CD14-positive monocyte (primary cell): Measurements from ENCODE around the gene BACE1-AS. TPM values are rescaled to one million over a fixed set of nuclear protein-coding genes. Genes with fewer than 3 reads are reported as not detected.

Experiments used
- DNase-seq, 3 donors: peaks; one replicate each; pipeline ENCODE4 v3.0.0-alpha.2; 2011 to 2022
- H2AFZ ChIP-seq: 2 replicates; pipeline ENCODE4 v1.6.0; 2012; ENCODE audit warnings: mild to moderate bottlenecking, low read depth, low read length, inconsistent platforms; ENCODE audit not compliant: insufficient read depth, poor library complexity, severe bottlenecking
- H3K27ac ChIP-seq, 2 donors: 1 replicate in 1 of 2; 2 replicates in 1 of 2; pipeline ENCODE4 v1.5.1; 2012 to 2013; ENCODE audit warnings: low read length in 2 of 2, control low read depth in 1 of 2, inconsistent platforms in 1 of 2, low read depth in 1 of 2, mild to moderate bottlenecking in 1 of 2
- H3K27me3 ChIP-seq, 2 donors: one replicate each; pipeline versions ENCODE4 v1.6.0 to v1.6.1; 2011 to 2013; ENCODE audit warnings: low read length in 2 of 2; ENCODE audit not compliant: control insufficient read depth in 2 of 2, insufficient read depth in 2 of 2
- H3K36me3 ChIP-seq, 2 donors: replicated peaks in 1 of 2; 1 replicate in 1 of 2; 2 replicates in 1 of 2; pipeline versions ENCODE4 v1.5.1 to v1.6.1; 2012 to 2013; ENCODE audit warnings: low read length in 2 of 2, control low read depth in 1 of 2, inconsistent platforms in 1 of 2, mild to moderate bottlenecking in 1 of 2; ENCODE audit not compliant: insufficient read depth in 2 of 2, control insufficient read depth in 1 of 2
- H3K4me1 ChIP-seq, 2 donors: 1 replicate in 1 of 2; 2 replicates in 1 of 2; pipeline versions ENCODE4 v1.5.1 to v1.6.1; 2012 to 2013; ENCODE audit warnings: low read length in 2 of 2, control low read depth in 1 of 2, inconsistent platforms in 1 of 2, mild to moderate bottlenecking in 1 of 2, moderate library complexity in 1 of 2; ENCODE audit not compliant: insufficient read depth in 2 of 2, control insufficient read depth in 1 of 2
- H3K4me2 ChIP-seq: replicated peaks from 2 replicates; pipeline ENCODE3; 2012; ENCODE audit warnings: low read length, moderate library complexity, mild to moderate bottlenecking; ENCODE audit not compliant: poor library complexity, severe bottlenecking; ENCODE audit errors: extremely low read depth
- H3K4me3 ChIP-seq, 3 experiments: fragments of 200-600 bp in 1 of 3; sonication (generic) in 1 of 3; replicated peaks in 1 of 3; 1 replicate in 2 of 3; 2 replicates in 1 of 3; pipeline ENCODE4 v1.5.1; 2011 to 2013; ENCODE audit warnings: low read length in 3 of 3, mild to moderate bottlenecking in 3 of 3, control low read depth in 2 of 3, low read depth in 2 of 3, inconsistent platforms in 1 of 3, moderate library complexity in 1 of 3
- H3K79me2 ChIP-seq: 2 replicates; pipeline ENCODE4 v1.6.0; 2012; ENCODE audit warnings: mild to moderate bottlenecking, control low read depth, inconsistent platforms, low read length, moderate library complexity; ENCODE audit not compliant: insufficient read depth
- H3K9ac ChIP-seq: 2 replicates; pipeline ENCODE4 v1.6.0; 2017; ENCODE audit warnings: low read length, mild to moderate bottlenecking; ENCODE audit not compliant: insufficient read depth, poor library complexity, severe bottlenecking
- H3K9me3 ChIP-seq, 2 donors: replicated peaks in 1 of 2; 1 replicate in 1 of 2; 2 replicates in 1 of 2; pipeline versions ENCODE4 v1.5.1 to v1.6.1; 2012 to 2013; ENCODE audit warnings: low read length in 2 of 2, control low read depth in 1 of 2; ENCODE audit not compliant: control insufficient read depth in 1 of 2, insufficient read depth in 1 of 2
- H4K20me1 ChIP-seq: 2 replicates; pipeline ENCODE4 v1.6.0; 2012; ENCODE audit warnings: mild to moderate bottlenecking, low read length, control low read depth, moderate library complexity; ENCODE audit not compliant: insufficient read depth
- H3K27ac Mint-ChIP-seq, 7 donors: one replicate each; pipeline ENCODE4 v1.8.0; 2020; ENCODE audit warnings: mild to moderate bottlenecking in 7 of 7, mixed read lengths in 7 of 7, moderate library complexity in 6 of 7, inconsistent platforms in 2 of 7
- H3K27me3 Mint-ChIP-seq, 3 donors: one replicate each; pipeline ENCODE4 v1.8.0; 2021 to 2022; ENCODE audit warnings: low read depth in 3 of 3, mild to moderate bottlenecking in 3 of 3, mixed read lengths in 3 of 3, moderate library complexity in 3 of 3, inconsistent platforms in 1 of 3
- H3K36me3 Mint-ChIP-seq, 2 donors: one replicate each; pipeline ENCODE4 v1.8.0; 2020; ENCODE audit warnings: mixed read lengths in 2 of 2, inconsistent platforms in 1 of 2, mild to moderate bottlenecking in 1 of 2
- H3K4me1 Mint-ChIP-seq: one replicate; pipeline ENCODE4 v1.8.0; 2020; ENCODE audit warnings: mild to moderate bottlenecking, mixed read lengths
- H3K4me3 Mint-ChIP-seq, 2 donors: one replicate each; pipeline ENCODE4 v1.8.0; 2020; ENCODE audit warnings: mild to moderate bottlenecking in 2 of 2, mixed read lengths in 2 of 2, moderate library complexity in 1 of 2
- H3K9me3 Mint-ChIP-seq, 7 donors: one replicate each; pipeline ENCODE4 v1.8.0; 2020 to 2022; ENCODE audit warnings: mixed read lengths in 7 of 7, mild to moderate bottlenecking in 6 of 7, moderate library complexity in 6 of 7, inconsistent platforms in 2 of 7
- WGBS: methylation state at CpG from one replicate; pipeline ENCODE4 v1.1.5; 2013; ENCODE audit warnings: missing lambda C conversion rate; ENCODE audit not compliant: insufficient coverage; 5-methylcytosine and 5-hydroxymethylcytosine counted together
- intact Hi-C, 2 donors: fragments of 100-400 bp; cut with micrococcal nuclease; formaldehyde crosslinking; loops; one replicate each; pipeline versions ENCODE4 v1.15.0 to v1.15.1; 2023
- polyA plus RNA-seq, 3 donors: library from polyadenylated mRNA; depleted of rRNA in 1 of 3; unstranded in 2 of 3; stranded (reverse) in 1 of 3; fragments of 300-500 nt in 2 of 3; fragments of >200 nt in 1 of 3; fragmentation: Illumina TruSeq in 2 of 3; gene quantifications; 1 replicate in 2 of 3; 2 replicates in 1 of 3; pipeline ENCODE4 v1.2.3, GENCODE V29; 2012 to 2021
- TF ChIP-seq, protein P1 (sequence below): fragments of 200-600 bp; IDR thresholded peaks from one replicate; pipeline ENCODE4 v1.8.0; 2022; ENCODE audit warnings: antibody characterized with exemption, mild to moderate bottlenecking

The BACE1-AS gene
- polyA plus RNA-seq, 3 donors, result 2.7 TPM; not detected in 2

GRCh38 chr11:117279711-117280376, 11.3 kb upstream of the BACE1-AS start:
- Histone ChIP-seq H4K20me1 (no peaks in the 10 kb centered on the region), H2AFZ (no peak overlapping the region), H3K36me3 (peaks cover 33 to 63% of the 10 kb centered on the region in 2 donors), H3K4me2 (no peak overlapping the region), H3K9ac (no peak overlapping the region), H3K27ac (no peak overlapping the region), H3K27me3 (no peaks in the 10 kb centered on the region), H3K4me3 (no peak overlapping the region), H3K4me1 (no peaks in the 10 kb centered on the region), H3K9me3 (no peaks in the 10 kb centered on the region), H3K79me2 (no peaks in the 10 kb centered on the region)
- Mint-ChIP-seq H3K27ac (no peak overlapping the region), H3K36me3 (peaks cover 59 to 69% of the 10 kb centered on the region in 2 donors), H3K27me3 (no peaks in the 10 kb centered on the region), H3K4me1 (peaks cover under 1% of the 10 kb centered on the region), H3K4me3 (no peak overlapping the region), H3K9me3 (no peaks in the 10 kb centered on the region)
- WGBS, result 94% methylated on average over 2 of the region's 4 CpGs
- DNase-seq, result no peak
- TF ChIP-seq, protein P1, sequence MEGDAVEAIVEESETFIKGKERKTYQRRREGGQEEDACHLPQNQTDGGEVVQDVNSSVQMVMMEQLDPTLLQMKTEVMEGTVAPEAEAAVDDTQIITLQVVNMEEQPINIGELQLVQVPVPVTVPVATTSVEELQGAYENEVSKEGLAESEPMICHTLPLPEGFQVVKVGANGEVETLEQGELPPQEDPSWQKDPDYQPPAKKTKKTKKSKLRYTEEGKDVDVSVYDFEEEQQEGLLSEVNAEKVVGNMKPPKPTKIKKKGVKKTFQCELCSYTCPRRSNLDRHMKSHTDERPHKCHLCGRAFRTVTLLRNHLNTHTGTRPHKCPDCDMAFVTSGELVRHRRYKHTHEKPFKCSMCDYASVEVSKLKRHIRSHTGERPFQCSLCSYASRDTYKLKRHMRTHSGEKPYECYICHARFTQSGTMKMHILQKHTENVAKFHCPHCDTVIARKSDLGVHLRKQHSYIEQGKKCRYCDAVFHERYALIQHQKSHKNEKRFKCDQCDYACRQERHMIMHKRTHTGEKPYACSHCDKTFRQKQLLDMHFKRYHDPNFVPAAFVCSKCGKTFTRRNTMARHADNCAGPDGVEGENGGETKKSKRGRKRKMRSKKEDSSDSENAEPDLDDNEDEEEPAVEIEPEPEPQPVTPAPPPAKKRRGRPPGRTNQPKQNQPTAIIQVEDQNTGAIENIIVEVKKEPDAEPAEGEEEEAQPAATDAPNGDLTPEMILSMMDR, result no peak
- intact Hi-C loops, result no loop called here

- H3K4me2 ChIP-seq, result no peak overlapping the region
- intact Hi-C loops, result no loop called here
- peaks cover 2% of the 10 kb centered on the region for H3K4me1 Mint-ChIP-seq
- H4K20me1 ChIP-seq, result no peaks in the 10 kb centered on the region
- H3K4me1 ChIP-seq, result no peaks in the 10 kb centered on the region
- no peak overlapping the region for H3K4me3 ChIP-seq
- H3K9me3 Mint-ChIP-seq, result no peaks in the 10 kb centered on the region
- no peaks in the 10 kb centered on the region for H3K79me2 ChIP-seq
- H3K27me3 Mint-ChIP-seq, result no peaks in the 10 kb centered on the region
- no peaks in the 10 kb centered on the region for H3K9me3 ChIP-seq
- no peak overlapping the region for H3K27ac ChIP-seq
- TF ChIP-seq, protein P1, result no peak
- no peak overlapping the region for H3K27ac Mint-ChIP-seq
- H3K4me3 Mint-ChIP-seq, result no peak overlapping the region
- H2AFZ ChIP-seq, result no peak overlapping the region
- H3K36me3 ChIP-seq, result peaks cover 41 to 68% of the 10 kb centered on the region in 2 donors
- no peaks in the 10 kb centered on the region for H3K27me3 ChIP-seq
- peaks cover 61 to 69% of the 10 kb centered on the region in 2 donors for H3K36me3 Mint-ChIP-seq
- no peak overlapping the region for H3K9ac ChIP-seq
- DNase-seq, result no peak
- WGBS, result 100% methylated on average over 3 of the region's 6 CpGs
Measured at GRCh38 chr11:117281159-117281558, 10.0 kb upstream of the BACE1-AS start.
